PC-9 (cell line): ENCODE measurements around the gene ADD3.

Experiments
- CTCF ChIP-seq: fragments of 200-600 bp; sonication (generic); conservative IDR thresholded peaks from 2 replicates; pipeline ENCODE4 v1.6.1; 2017; ENCODE audit warnings: mixed run types, antibody characterized with exemption, mild to moderate bottlenecking, moderate library complexity
- EZH2 ChIP-seq: fragments of 200-600 bp; sonication (generic); IDR thresholded peaks from 2 replicates; pipeline ENCODE4 v1.8.0; 2017; ENCODE audit warnings: antibody characterized with exemption, low read depth

- TF ChIP-seq CTCF (no peak), EZH2 (no peak)
Observed at GRCh38 chr10:110059925-110060324, 52.1 kb downstream of the ADD3 start.
